Neuron (in vitro differentiated cells): ENCODE results near the gene KCND3.

Source experiments
- H2AFZ ChIP-seq: one replicate; pipeline ENCODE4 v1.6.1; 2013; ENCODE audit warnings: low read depth, mild to moderate bottlenecking, inconsistent platforms, low read length, moderate library complexity
- H3K27me3 ChIP-seq: one replicate; pipeline ENCODE4 v1.6.1; 2013; ENCODE audit warnings: low read length; ENCODE audit not compliant: insufficient read depth
- H3K36me3 ChIP-seq: one replicate; pipeline ENCODE4 v1.6.1; 2013; ENCODE audit warnings: low read length; ENCODE audit not compliant: insufficient read depth
- H3K4me1 ChIP-seq: one replicate; pipeline ENCODE4 v1.6.1; 2013; ENCODE audit warnings: low read length; ENCODE audit not compliant: insufficient read depth
- H3K4me3 ChIP-seq: 2 replicates; pipeline ENCODE4 v1.5.1; 2013; ENCODE audit warnings: mild to moderate bottlenecking, low read length, moderate library complexity
- H3K9me3 ChIP-seq: one replicate; pipeline ENCODE4 v1.6.1; 2013; ENCODE audit warnings: low read length

Gene KCND3

GRCh38 chr1:111920221-111921024, 69.0 kb downstream of the KCND3 start:
- peaks cover 31% of the 10 kb centered on the region for H3K4me1 ChIP-seq
- H3K4me3 ChIP-seq = no peak overlapping the region
- H3K27me3 ChIP-seq = no peaks in the 10 kb centered on the region

GRCh38 chr1:111911776-111912515, 77.5 kb downstream of the KCND3 start:
- Histone ChIP-seq H3K4me3 (no peak overlapping the region), H3K9me3 (no peaks in the 10 kb centered on the region), H3K4me1 (peaks cover 49% of the 10 kb centered on the region), H3K36me3 (no peaks in the 10 kb centered on the region), H3K27me3 (no peaks in the 10 kb centered on the region), H2AFZ (no peak overlapping the region)

More at GRCh38 chr1:111920221-111921024, 69.0 kb downstream of the KCND3 start:
- H3K9me3 ChIP-seq = no peaks in the 10 kb centered on the region
- H3K36me3 ChIP-seq = no peaks in the 10 kb centered on the region
- no peak overlapping the region for H2AFZ ChIP-seq

- H3K27me3 ChIP-seq = no peaks in the 10 kb centered on the region
Observed at GRCh38 chr1:111911061-111911460, 78.4 kb downstream of the KCND3 start.

GRCh38 chr1:111909030-111909429, 80.4 kb downstream of the KCND3 start:
- Histone ChIP-seq H2AFZ (no peak overlapping the region), H3K4me1 (peaks cover 68% of the 10 kb centered on the region), H3K36me3 (no peaks in the 10 kb centered on the region), H3K4me3 (no peak overlapping the region), H3K27me3 (no peaks in the 10 kb centered on the region), H3K9me3 (no peaks in the 10 kb centered on the region)

More at GRCh38 chr1:111911061-111911460, 78.4 kb downstream of the KCND3 start:
- Histone ChIP-seq H2AFZ (no peak overlapping the region), H3K4me1 (peaks cover 53% of the 10 kb centered on the region), H3K4me3 (no peak overlapping the region), H3K9me3 (no peaks in the 10 kb centered on the region), H3K36me3 (no peaks in the 10 kb centered on the region)

- Histone ChIP-seq H3K4me1 (peaks cover 74% of the 10 kb centered on the region), H2AFZ (no peak overlapping the region), H3K4me3 (no peak overlapping the region), H3K27me3 (no peaks in the 10 kb centered on the region), H3K9me3 (no peaks in the 10 kb centered on the region), H3K36me3 (no peaks in the 10 kb centered on the region)
Observed at GRCh38 chr1:111908011-111908621, 81.4 kb downstream of the KCND3 start.

GRCh38 chr1:111907321-111907720, 82.1 kb downstream of the KCND3 start:
- Histone ChIP-seq H3K4me1 (peaks cover 74% of the 10 kb centered on the region), H3K9me3 (no peaks in the 10 kb centered on the region), H3K4me3 (no peak overlapping the region)

GRCh38 chr1:111906816-111907215, 82.7 kb downstream of the KCND3 start:
- Histone ChIP-seq H3K4me1 (peaks cover 74% of the 10 kb centered on the region), H3K4me3 (no peak overlapping the region), H3K9me3 (no peaks in the 10 kb centered on the region), H3K36me3 (no peaks in the 10 kb centered on the region), H3K27me3 (no peaks in the 10 kb centered on the region), H2AFZ (no peak overlapping the region)

More at GRCh38 chr1:111907321-111907720, 82.1 kb downstream of the KCND3 start:
- Histone ChIP-seq H3K36me3 (no peaks in the 10 kb centered on the region), H3K27me3 (no peaks in the 10 kb centered on the region), H2AFZ (no peak overlapping the region)

GRCh38 chr1:111906111-111906510, 83.4 kb downstream of the KCND3 start:
- Histone ChIP-seq H2AFZ (no peak overlapping the region), H3K36me3 (no peaks in the 10 kb centered on the region), H3K9me3 (no peaks in the 10 kb centered on the region), H3K27me3 (no peaks in the 10 kb centered on the region), H3K4me1 (peaks cover 67% of the 10 kb centered on the region), H3K4me3 (no peak overlapping the region)

- Histone ChIP-seq H3K36me3 (no peaks in the 10 kb centered on the region), H3K9me3 (no peaks in the 10 kb centered on the region)
Observed at GRCh38 chr1:111904478-111905218, 84.8 kb downstream of the KCND3 start.

GRCh38 chr1:111903871-111904449, 85.5 kb downstream of the KCND3 start:
- peaks cover 46% of the 10 kb centered on the region for H3K4me1 ChIP-seq
- H3K27me3 ChIP-seq = no peaks in the 10 kb centered on the region
- no peak overlapping the region for H2AFZ ChIP-seq
- H3K36me3 ChIP-seq = no peaks in the 10 kb centered on the region
- H3K9me3 ChIP-seq = no peaks in the 10 kb centered on the region
- H3K4me3 ChIP-seq = no peak overlapping the region

More at GRCh38 chr1:111904478-111905218, 84.8 kb downstream of the KCND3 start:
- peaks cover 52% of the 10 kb centered on the region for H3K4me1 ChIP-seq
- no peak overlapping the region for H3K4me3 ChIP-seq
- H2AFZ ChIP-seq = peak overlapping the region; percentile 24
- no peaks in the 10 kb centered on the region for H3K27me3 ChIP-seq

- H3K27me3 ChIP-seq = peaks cover 3% of the 10 kb centered on the region
- H3K36me3 ChIP-seq = no peaks in the 10 kb centered on the region
- H3K9me3 ChIP-seq = no peaks in the 10 kb centered on the region
- peaks cover 39% of the 10 kb centered on the region for H3K4me1 ChIP-seq
- no peak overlapping the region for H3K4me3 ChIP-seq
- no peak overlapping the region for H2AFZ ChIP-seq
Observed at GRCh38 chr1:111903148-111903870, 86.2 kb downstream of the KCND3 start.

- no peaks in the 10 kb centered on the region for H3K9me3 ChIP-seq
- H3K4me3 ChIP-seq = no peak overlapping the region
- no peaks in the 10 kb centered on the region for H3K36me3 ChIP-seq
- no peak overlapping the region for H2AFZ ChIP-seq
- H3K27me3 ChIP-seq = peaks cover 3% of the 10 kb centered on the region
- peaks cover 4% of the 10 kb centered on the region for H3K4me1 ChIP-seq
Observed at GRCh38 chr1:111895469-111895868, 94.0 kb downstream of the KCND3 start.
